Measurements from ENCODE around the gene OPCML.

DNA sequence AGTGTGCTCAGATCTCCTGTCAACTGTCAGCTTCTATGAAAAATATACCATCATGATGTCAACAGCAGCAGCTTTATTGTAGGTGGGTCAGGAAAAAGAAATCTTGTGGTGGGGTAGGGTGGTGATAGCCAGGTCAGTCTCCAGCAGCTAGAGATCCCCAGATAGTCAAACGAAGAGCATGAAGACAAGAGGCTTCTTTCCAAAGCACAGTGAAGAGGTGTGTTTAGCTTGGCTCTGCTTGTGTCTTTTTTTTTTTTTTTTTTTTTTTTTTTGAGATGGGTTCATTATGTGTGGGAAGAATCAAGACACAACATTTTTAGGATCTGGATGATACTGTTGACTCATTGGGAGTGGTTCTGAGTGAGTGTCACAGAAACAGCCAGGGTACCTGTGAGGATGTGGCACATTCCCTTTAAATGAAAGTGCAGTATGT lies 1086.4 kb downstream of the OPCML start:
- TF ChIP-seq, protein P1, sequence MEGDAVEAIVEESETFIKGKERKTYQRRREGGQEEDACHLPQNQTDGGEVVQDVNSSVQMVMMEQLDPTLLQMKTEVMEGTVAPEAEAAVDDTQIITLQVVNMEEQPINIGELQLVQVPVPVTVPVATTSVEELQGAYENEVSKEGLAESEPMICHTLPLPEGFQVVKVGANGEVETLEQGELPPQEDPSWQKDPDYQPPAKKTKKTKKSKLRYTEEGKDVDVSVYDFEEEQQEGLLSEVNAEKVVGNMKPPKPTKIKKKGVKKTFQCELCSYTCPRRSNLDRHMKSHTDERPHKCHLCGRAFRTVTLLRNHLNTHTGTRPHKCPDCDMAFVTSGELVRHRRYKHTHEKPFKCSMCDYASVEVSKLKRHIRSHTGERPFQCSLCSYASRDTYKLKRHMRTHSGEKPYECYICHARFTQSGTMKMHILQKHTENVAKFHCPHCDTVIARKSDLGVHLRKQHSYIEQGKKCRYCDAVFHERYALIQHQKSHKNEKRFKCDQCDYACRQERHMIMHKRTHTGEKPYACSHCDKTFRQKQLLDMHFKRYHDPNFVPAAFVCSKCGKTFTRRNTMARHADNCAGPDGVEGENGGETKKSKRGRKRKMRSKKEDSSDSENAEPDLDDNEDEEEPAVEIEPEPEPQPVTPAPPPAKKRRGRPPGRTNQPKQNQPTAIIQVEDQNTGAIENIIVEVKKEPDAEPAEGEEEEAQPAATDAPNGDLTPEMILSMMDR (conservative IDR thresholded peaks at IDR 0.05 in 1 of 2, IDR thresholded peaks at IDR 0.05 in 1 of 2; ENCODE audit: low read depth in 1 of 2, low read length in 2 of 2), result no peak
- no peak for TF ChIP-seq EZH2 (IDR thresholded peaks at IDR 0.05; ENCODE audit: low read length, missing control alignments)
